GM21360 (cell line): ENCODE data around the gene CDX2.

Source experiments
- ATAC-seq: cut with Tn5 transposase; IDR thresholded peaks from one replicate; pipeline ENCODE4 v1.9.1; 2021; ENCODE audit warnings: mild to moderate bottlenecking, moderate library complexity; ENCODE audit not compliant: unreplicated experiment

The CDX2 gene

GRCh38 chr13:27918918-27919658 lies 50.0 kb downstream of the CDX2 start:
- no peak for ATAC-seq

- no peak for ATAC-seq
Observed at GRCh38 chr13:27918041-27918917, 50.8 kb downstream of the CDX2 start.

GRCh38 chr13:27917121-27917947 lies 51.8 kb downstream of the CDX2 start:
- ATAC-seq = no peak

GRCh38 chr13:27915301-27916207 lies 53.6 kb downstream of the CDX2 start:
- ATAC-seq = no peak

- ATAC-seq = no peak
Observed at GRCh38 chr13:27913160-27913559, 56.0 kb downstream of the CDX2 start.

GRCh38 chr13:27911521-27911920 lies 57.6 kb downstream of the CDX2 start:
- ATAC-seq = no peak
